HG02970 (cell line): ENCODE measurements around the gene LRRC1.

Source experiments
- ATAC-seq: cut with Tn5 transposase; IDR thresholded peaks from one replicate; pipeline ENCODE4 v1.9.1; 2021; ENCODE audit warnings: mild to moderate bottlenecking, moderate library complexity, moderate number of reproducible peaks; ENCODE audit not compliant: unreplicated experiment, low FRiP score

Gene LRRC1

DNA sequence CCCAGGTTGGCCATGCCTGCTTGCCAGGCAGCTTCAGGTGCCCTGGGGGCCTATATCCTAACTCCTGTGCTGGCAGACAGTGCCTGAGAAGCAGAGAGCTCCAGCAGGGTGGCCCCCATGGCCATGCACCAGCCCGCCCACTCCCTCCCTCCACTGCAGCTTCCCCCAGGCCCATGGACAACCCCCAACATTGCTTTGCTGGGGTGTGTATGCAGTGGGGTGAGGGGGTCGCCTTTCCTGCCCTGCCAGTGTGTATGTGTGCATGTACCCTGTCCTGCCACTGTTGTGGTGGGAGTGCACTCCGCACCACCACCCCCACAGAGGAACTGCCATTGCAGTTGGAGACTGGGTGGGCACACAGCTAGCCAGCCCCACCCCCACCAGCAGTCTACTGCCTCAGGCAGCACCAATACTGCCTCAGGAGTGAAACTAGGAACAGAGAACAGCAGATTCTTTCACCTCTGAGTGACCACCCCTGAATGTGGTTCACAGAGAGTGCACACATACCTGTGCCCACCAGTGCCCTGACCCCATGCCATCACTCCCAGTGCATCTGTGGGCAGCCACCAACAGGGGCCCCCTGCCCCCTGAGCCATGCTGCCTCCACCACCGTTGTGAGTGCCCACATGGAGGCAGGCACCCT, 151.1 kb downstream of the LRRC1 start:
- ATAC-seq: no peak

DNA sequence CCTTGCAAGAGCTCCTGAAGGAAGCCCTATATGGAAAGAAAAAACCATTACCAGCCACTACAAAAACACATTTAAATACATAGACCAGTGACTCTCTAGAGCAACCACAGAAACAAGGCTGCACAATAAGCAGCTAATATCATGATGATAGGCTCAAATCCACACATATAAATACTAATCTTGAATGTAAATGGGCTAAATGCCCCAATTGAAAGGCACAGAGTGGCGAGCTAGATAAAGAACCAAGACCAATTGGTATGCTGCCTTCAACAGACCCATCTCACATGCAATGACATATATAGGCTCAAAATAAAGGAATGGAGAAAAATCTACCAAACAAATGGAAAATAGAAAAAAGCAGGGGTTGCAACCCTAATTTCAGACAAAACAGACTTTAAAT, 153.0 kb downstream of the LRRC1 start:
- no peak for ATAC-seq

DNA sequence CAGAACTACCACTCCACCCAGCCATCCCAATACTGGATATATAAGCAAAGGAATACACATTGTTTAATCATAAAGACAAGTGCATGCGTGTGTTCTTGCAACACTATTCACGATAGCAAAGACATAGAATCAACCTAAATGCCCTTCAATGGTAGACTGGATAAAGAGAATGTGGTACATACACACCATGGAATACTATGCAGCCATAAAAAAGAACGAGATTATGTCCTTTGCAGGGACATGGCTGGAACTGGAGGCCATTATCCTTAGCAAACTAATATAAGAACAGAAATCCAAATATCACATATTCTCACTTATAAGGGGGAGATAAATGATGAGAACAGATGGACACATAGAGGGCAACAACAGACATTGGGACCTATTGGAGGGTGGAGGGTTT, 156.6 kb downstream of the LRRC1 start:
- ATAC-seq: no peak

DNA sequence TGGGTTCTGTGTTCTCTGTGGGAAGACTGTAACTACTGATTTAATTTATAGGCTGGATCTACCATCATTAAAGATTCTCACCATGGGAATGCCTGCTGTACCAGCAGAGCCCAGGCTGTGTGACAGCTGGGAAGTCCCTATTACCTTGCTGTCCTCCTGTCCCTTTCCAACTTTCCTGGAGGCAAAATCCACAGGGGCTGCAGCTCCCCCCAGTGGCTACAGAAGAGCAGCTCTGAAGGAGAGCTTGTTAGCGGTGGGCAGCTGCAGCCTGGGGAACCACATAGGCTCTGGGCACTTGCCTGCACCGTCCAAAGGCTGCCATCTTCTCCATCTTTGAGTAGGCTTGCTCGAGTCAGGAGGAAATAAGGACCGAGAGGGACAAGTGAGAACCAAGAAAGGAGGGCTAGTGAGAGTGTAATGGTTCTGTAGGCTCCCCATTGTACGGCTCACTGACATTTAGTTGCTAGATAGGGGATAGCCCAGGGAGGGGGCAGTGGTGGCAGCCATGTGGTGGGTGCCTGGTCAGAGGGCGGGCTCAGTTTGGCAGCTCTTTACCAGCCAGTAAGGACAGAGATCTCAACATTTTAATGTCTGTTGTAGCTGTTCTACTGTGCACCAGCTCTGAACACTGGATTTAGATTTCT, 161.4 kb downstream of the LRRC1 start:
- peak; percentile 79 for ATAC-seq

DNA sequence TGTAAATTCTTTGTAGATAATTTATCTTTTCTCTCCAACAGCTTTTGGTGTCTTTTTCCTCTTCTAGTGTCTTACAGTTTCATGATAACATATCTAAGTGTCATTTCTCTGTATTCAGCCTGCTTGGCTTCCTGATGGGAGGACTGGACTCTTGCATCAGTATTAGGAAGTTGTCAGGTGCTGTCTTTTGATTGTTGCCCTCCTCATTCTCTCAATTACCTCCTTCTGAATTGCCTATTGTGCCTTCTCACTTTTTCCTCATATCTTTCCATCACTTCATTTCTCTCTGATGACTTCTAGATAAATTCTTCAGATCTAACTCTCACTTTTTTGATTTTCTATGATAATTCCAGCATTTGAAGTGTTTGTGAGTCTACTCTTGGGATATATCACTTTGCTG, 162.0 kb downstream of the LRRC1 start:
- no peak for ATAC-seq

DNA sequence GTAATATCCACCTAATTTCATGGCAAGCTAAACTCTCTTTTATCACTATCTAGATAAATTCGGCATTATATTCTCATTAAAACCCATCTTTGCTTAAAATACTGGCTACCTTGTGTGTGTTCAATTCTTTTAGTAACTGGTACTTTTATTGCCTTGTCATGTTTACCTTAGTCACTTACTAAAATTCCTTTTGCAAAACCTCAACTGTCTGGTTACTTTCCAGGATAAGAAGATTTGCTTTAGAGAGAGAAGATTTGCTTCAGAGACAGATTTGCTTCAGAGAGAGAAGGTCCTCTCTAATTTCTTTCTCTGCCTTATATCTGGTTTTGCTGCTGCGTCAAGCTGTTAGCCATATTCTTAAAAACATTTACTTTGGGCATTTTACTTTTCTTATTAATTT, 164.9 kb downstream of the LRRC1 start:
- ATAC-seq: no peak

DNA sequence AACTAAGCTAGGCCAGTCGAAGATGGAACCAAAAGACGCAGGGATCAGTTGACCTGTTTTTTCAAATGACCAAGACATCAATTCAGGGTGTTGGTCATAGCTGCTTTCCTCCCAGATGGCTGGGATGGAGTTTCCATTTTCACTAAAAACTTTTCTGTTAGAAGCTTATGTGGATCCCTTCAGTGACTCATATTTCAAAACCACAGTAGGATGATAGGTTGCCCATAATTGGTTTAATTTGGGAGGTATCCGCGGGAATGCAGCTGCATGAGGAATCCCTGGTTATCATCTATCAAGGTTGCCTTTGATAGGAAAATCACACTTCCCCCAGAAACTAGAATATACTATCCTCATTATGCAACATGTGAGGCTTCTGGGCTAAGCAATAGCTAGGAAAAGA, 165.5 kb downstream of the LRRC1 start:
- no peak for ATAC-seq

DNA sequence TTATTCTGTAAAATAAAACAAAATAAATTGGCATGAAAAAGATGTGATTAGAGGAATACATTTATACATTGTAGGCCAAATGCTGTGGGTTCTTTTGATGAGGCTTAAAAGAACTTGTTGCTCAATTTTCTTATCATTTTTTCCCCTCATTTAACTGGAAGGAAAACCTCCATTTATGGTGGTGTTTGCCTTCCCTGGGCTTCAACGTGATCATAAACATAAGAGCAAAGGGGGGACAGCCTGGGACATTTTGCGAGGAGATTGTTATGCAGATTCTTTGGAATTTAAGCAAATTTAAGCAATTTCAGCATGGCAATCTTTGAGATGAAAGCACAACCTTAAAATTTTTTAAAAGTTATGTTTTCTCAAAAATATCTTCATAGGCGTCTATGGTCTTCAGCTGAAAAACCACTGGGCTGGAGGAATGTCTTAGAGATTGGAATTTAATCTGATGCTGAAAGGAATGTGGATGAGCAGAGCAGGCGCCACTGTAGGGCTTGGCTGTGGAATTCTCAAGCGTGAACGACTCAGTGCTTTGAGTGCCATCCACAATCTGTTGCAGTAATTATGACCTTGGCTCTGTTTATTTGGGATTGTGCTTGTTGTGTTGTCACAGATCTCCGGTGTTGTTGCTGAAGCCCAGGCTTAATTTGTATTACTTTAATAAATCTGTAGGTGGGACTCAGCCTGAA, 167.0 kb downstream of the LRRC1 start:
- no peak for ATAC-seq

DNA sequence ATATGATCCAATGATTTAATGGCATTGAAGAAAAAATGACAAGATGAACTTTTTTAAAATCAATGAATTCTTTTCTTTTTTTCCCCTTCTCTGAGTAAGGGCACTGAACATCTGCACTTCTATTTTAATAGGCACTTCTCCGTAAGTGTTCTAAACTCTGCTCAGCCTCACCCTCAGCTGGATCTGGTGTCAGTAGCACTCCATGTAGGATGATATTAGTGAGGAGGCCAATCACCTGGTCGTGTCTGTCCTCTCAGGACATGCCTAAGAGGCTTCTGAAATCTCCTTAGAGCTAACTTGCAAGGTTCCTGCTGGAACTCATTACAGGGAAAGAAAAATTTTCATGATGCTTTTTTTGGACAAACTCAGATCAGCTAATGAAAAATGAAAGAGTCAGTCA, 167.8 kb downstream of the LRRC1 start:
- no peak for ATAC-seq

DNA sequence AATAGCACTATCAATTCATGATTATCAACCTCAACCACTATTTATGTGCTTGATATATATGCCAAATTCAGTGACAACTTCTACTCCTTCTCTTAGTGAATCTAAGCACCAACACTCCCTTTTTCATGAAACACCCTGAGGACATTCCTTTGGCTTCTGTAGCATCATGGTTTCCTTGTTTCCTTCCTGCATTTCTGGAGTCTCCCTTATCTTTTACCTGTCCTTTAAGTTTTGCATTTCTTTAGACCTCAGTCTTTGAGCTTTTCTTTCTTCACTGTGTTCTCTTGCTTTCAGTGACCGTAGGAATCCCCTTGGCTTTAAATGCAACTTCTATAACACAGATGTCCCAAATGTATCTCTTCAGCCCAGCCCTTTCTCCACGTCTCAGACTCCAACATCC, 172.6 kb downstream of the LRRC1 start:
- ATAC-seq: no peak
